ENCODE measurements around the gene SOCS2. TPM values are rescaled to one million over a fixed set of nuclear protein-coding genes. Genes with fewer than 3 reads are reported as not detected.

SOCS2 gene
- total RNA-seq, 1 experiment from 2014 or later: 57.2 TPM

DNA sequence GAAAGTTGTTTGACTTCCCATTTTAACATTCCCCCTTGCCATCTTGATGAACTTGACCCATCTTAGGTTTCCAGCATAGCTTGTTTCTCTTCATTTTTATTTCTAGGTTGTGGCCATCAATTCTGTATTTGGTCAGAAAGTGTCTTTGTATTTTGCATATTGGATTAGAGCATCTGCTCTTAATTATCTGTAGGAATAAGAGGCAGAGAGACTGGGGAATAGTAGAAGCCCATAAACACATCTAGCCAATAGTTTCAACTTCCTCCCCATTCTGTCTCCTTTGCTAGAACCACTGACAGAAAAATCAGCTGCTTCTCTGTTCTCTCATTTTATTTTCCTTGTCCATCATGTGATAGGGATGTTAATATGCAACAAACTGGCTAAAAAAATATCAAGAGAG, 8.2 kb downstream of the SOCS2 start:
- H3K4me3 Mint-ChIP-seq: no peak overlapping the region
- Histone ChIP-seq H3T11ph (ENCODE audit: low read length) (no peak overlapping the region), H2BK20ac (ENCODE audit: low read depth, low read length, poor library complexity, severe bottlenecking) (no peak overlapping the region), H2BK5ac (ENCODE audit: insufficient read length, low read length) (no peak overlapping the region), H2BK15ac (ENCODE audit: low read depth, low read length) (no peak overlapping the region), H3K4ac (ENCODE audit: low read depth, low read length) (no peak overlapping the region), H3K14ac (ENCODE audit: insufficient read depth, low read length) (no peak overlapping the region), H3K4me1 (ENCODE audit: insufficient read depth, low read length) (peaks cover 4% of the 10 kb centered on the region; the same call in 1 of the 2 replicates), H2AK5ac (ENCODE audit: insufficient read length, low read length) (no peak overlapping the region), H2BK12ac (ENCODE audit: insufficient read length, low read depth, low read length) (no peak overlapping the region), H3K27ac (ENCODE audit: insufficient read length, low read depth, low read length) (no peak overlapping the region), H3K27me3 (ENCODE audit: insufficient read depth, low read length) (no peaks in the 10 kb centered on the region), H4K5ac (ENCODE audit: insufficient read length, low read depth, low read length) (no peak overlapping the region), H3K79me1 (ENCODE audit: insufficient read depth, low read depth, low read length, poor library complexity, severe bottlenecking) (no peaks in the 10 kb centered on the region), H3K9ac (ENCODE audit: extremely low read depth, insufficient read length, low read length) (no peak overlapping the region), H2AFZ (ENCODE audit: low read length) (no peak overlapping the region), H3K23ac (ENCODE audit: insufficient read length, low read depth, low read length) (no peak overlapping the region), H3K56ac (ENCODE audit: insufficient read length, low read depth, low read length) (no peak overlapping the region), H4K91ac (ENCODE audit: insufficient read length, low read depth, low read length) (no peak overlapping the region), H3K4me2 (ENCODE audit: insufficient read depth, insufficient read length, low read length) (no peak overlapping the region), H4K8ac (replicated peaks; ENCODE audit: insufficient read length, low read depth, low read length) (no peak overlapping the region), H3K9me3 (ENCODE audit: control insufficient read depth, low read depth, low read length) (no peaks in the 10 kb centered on the region), H3K18ac (ENCODE audit: insufficient read length, low read depth, low read length) (no peak overlapping the region), H2BK120ac (ENCODE audit: low read depth, low read length, poor library complexity, severe bottlenecking) (no peak overlapping the region), H3K23me2 (ENCODE audit: insufficient read length, low read depth, low read length, poor library complexity, severe bottlenecking) (no peaks in the 10 kb centered on the region), H4K20me1 (ENCODE audit: control insufficient read depth, insufficient read depth, insufficient read length) (no peaks in the 10 kb centered on the region), H3K79me2 (ENCODE audit: insufficient read depth, low read length) (no peaks in the 10 kb centered on the region)
- TF ChIP-seq, protein P1, sequence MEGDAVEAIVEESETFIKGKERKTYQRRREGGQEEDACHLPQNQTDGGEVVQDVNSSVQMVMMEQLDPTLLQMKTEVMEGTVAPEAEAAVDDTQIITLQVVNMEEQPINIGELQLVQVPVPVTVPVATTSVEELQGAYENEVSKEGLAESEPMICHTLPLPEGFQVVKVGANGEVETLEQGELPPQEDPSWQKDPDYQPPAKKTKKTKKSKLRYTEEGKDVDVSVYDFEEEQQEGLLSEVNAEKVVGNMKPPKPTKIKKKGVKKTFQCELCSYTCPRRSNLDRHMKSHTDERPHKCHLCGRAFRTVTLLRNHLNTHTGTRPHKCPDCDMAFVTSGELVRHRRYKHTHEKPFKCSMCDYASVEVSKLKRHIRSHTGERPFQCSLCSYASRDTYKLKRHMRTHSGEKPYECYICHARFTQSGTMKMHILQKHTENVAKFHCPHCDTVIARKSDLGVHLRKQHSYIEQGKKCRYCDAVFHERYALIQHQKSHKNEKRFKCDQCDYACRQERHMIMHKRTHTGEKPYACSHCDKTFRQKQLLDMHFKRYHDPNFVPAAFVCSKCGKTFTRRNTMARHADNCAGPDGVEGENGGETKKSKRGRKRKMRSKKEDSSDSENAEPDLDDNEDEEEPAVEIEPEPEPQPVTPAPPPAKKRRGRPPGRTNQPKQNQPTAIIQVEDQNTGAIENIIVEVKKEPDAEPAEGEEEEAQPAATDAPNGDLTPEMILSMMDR (conservative IDR thresholded peaks at IDR 0.05): no peak
- H3K36me3 Mint-ChIP-seq (ENCODE audit: insufficient read depth in 1 of 3, low read depth in 3 of 3): peaks cover 11 to 30% (median 20%) of the 10 kb centered on the region in 3 experiments; a peak in 6 of 7 replicates
- H3K9me3 Mint-ChIP-seq: no peaks in the 10 kb centered on the region
- DNase-seq: no peak
- peaks cover 73 to 78% of the 10 kb centered on the region in 2 experiments for H3K4me1 Mint-ChIP-seq
- no peak overlapping the region for H3K27ac Mint-ChIP-seq
- no peaks in the 10 kb centered on the region for H3K27me3 Mint-ChIP-seq (ENCODE audit: low read depth)

Measured in H9 (cell line).